Activated T-cell treated with anti-CD3 and anti-CD28 coated beads, Interleukin-2, amount 50 U/mL, for 1 hour (primary cell): Measurements from ENCODE around the gene SLC27A3.

Experiments
- DNase-seq: peaks from one replicate; pipeline ENCODE4 v3.0.0-alpha.2; 2020

Gene SLC27A3

GRCh38 chr1:153774780-153775457 is at the start of gene SLC27A3:
Gene SLC27A3, plus strand, starts transcription at chr1:153775407. Its CDS starts 91 bp downstream, at chr1:153775498.
- DNase-seq = no peak

DNA sequence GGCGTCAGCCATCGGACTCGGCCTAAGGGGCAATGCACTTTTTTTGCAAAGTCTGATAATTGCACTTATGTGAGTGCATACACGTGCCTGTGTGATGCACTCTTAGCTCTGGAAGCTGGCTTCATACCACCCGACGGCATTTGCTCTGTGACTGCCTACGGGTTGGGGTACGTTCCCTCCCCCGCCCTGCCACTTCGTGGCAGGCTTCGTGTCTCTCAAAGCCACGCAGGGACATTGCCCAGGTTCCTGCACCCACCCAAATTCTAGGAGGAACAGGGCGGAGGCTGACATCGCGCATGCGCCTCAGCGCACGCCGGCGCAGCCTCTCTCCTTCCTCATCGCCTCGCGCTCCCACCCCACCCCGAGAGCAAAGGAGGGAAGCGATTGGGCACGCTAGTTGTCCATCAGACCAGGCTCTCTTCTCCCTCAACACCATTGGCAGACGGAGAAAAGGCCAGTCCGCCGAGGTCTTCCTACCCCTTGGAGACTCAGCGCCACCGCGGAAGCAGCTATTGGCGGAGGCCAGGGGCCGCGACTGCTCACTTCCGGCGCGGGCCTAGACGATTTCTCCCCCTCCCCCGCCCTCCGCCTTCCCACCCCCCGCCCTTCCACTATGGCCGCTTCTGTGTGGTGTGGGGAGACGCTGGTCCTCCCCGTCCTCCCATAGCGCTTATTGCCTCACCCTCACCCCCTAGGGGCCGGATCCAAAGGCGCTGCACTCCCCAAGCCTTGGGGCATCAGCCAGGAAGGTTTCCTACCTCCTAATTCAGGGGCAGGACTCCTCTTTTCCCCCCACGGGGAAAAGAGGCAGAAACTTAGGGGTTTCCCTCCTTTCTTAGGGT is 47.5 kb upstream of the SLC27A3 start, which contains the start of gene INTS3:
INTS3 (plus strand) TSS at position 588 of the 842 bp plus-strand sequence. CDS start 585 bp downstream, outside the sequence.
- DNase-seq = peak; percentile 96

- DNase-seq = no peak
These were observed 46.7 kb upstream of the SLC27A3 start for GRCh38 chr1:153728305-153729066.

DNA sequence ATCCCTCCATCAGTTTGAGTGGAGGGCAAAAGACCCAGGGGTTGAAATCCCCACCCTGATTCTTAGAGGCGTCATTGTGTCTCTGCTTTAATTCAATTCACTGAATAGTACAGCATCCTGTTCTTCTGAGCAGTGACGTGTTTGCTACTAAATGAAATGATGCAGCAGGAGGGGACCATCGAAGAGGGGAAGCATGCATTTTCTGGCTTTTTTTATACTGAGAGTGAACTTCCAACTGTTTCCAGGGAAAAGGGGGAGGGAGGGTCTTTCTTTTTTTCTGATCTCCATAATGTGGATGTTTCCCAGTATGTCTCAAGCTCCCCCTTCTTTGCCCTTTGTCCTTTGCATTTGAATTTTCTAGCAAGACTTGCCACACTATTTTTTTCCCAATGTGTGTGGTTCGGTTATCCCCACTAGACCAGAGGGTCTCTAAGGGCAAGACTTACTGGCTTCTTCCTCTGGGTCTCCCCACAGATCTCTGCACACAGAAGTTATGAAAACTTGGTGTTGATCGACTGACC is 44.7 kb upstream of the SLC27A3 start:
- DNase-seq = no peak

DNA sequence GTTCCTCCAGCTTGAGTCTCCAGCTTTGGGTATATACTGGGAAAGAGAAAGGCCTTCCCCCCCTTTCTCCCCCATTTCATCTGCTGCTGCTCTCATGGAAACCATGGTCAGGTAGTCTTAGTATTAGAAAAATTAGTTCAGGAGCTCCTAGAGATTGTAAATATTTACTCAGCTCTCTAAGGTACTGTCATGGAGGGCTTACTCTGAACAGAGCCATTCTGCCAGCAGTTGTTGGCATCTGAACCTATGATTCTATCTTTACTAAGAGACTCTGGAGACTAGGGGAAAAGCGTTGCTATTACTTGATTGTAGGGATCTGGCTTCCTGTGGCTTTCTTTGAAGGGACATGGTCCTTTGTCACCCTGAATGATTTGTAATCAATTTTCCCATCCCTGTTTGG is 41.2 kb upstream of the SLC27A3 start:
- DNase-seq = no peak

GRCh38 chr1:153734396-153735089 is 40.7 kb upstream of the SLC27A3 start:
- no peak for DNase-seq

GRCh38 chr1:153735090-153735420 is 40.2 kb upstream of the SLC27A3 start:
- no peak for DNase-seq

DNA sequence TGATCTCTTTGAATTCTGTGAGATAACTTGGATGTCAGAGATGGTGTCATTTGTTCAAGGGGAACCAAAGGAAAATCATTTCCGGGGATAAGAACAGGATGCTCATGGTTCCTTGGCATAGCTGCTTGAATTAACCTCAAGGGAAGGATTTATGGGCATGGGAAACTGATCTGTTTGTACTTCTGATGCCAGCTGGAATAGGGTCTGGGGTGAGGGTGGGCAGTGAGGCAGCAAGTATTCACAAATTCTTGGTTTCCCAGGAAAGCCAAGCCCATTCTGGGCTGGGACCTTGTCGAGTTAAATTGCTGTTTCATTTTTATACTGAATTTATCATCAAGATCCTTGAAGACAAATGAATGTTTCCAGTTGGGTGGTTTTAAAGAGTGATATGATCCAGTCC is 33.2 kb upstream of the SLC27A3 start:
- no peak for DNase-seq

- no peak for DNase-seq
These were observed 32.6 kb upstream of the SLC27A3 start for GRCh38 chr1:153742411-153743142.

DNA sequence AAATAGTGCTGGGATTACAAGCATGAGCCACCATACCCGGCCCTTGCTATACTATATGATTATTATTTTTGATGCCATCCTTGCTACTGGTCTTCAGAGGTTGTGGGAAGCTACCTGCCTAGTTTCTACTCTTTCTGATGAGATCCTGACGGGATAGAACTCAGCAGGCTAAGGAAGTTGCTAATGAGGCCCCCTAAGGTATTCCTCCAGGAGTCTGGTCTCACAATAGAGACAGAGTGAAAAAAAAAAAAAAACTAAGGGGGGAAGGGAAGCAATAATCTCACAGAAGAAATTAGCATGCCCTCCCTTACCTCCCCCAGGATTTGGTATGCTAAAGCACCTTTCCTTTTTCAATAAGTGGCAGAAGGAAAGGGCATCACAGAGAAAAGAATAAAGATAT is 29.8 kb upstream of the SLC27A3 start:
- no peak for DNase-seq

GRCh38 chr1:153746174-153746573 is 29.0 kb upstream of the SLC27A3 start:
- DNase-seq = no peak

DNA sequence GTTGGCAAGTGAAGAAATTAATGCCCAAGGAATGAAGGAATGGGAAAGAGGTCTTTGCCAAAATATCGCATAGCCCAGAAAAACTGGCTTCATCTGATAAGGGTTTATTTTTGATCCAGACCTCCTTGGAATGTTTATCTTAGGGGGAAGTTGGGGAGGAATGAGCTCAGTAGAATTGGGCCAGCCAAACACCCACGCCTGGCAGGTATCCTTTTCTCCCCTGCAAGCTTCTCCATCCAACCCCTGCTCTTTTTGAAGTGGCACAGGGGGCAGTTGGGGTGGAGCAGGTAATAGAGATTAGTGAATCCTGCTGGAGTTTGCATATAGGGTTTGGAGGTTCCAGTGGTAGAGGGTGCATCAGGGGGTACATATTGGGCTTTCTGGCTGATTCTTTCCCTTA is 26.3 kb upstream of the SLC27A3 start:
- DNase-seq = no peak

DNA sequence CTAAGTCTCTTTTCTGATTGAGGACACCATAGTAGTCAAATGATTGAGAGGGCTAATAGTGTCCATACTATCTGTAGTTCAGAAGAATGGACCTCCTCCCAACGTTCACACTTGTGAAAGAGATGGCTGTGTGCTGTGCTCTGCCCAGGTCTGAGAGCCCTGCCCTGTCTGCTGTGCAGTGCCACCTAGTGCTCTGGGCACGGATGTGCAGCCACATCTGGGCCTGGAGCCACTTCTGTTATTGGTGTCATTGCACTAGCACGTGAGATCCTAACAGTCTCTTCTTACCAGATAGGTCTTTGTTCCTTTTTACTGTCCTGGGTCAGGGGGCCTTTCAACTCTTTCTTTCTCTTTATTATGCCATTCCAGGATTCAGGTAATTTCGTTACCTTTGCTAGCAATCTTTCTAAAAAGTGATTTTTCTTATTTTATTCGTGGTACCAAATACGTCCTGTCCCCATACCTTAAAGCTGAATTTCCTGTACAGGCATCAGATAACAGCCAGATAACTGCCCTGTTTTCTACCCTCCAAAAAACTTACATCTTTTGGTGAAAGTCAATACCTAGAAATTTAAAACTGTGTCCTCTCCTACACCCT is 25.7 kb upstream of the SLC27A3 start:
- peak; percentile 81 for DNase-seq

GRCh38 chr1:153750026-153750995 is 24.9 kb upstream of the SLC27A3 start:
- DNase-seq = no peak

GRCh38 chr1:153752072-153752471 is 23.1 kb upstream of the SLC27A3 start:
- no peak for DNase-seq

- DNase-seq = no peak
These were observed 22.5 kb upstream of the SLC27A3 start for GRCh38 chr1:153752571-153753195.

DNA sequence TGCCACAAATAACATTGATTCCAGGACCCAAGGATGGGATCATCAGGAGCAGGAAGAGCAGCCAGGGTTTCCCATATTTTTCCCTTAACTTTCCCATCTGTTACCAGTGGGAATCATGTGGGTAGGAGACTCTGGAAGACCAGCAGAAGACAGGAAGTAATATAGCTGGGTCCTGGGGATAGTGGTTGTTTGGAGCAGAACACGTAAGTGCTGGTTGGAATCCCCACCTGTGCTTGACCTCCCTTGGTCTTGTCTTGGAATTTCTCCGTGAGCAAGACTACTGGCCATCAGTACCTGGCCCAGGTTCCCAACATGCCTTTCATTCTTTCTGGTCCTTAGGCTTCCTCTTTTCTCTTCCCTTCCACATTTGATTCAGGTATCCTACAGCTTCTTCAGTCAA is 20.9 kb upstream of the SLC27A3 start:
- DNase-seq = no peak

- DNase-seq = no peak
These were observed 14.8 kb upstream of the SLC27A3 start for GRCh38 chr1:153760440-153760839.

DNA sequence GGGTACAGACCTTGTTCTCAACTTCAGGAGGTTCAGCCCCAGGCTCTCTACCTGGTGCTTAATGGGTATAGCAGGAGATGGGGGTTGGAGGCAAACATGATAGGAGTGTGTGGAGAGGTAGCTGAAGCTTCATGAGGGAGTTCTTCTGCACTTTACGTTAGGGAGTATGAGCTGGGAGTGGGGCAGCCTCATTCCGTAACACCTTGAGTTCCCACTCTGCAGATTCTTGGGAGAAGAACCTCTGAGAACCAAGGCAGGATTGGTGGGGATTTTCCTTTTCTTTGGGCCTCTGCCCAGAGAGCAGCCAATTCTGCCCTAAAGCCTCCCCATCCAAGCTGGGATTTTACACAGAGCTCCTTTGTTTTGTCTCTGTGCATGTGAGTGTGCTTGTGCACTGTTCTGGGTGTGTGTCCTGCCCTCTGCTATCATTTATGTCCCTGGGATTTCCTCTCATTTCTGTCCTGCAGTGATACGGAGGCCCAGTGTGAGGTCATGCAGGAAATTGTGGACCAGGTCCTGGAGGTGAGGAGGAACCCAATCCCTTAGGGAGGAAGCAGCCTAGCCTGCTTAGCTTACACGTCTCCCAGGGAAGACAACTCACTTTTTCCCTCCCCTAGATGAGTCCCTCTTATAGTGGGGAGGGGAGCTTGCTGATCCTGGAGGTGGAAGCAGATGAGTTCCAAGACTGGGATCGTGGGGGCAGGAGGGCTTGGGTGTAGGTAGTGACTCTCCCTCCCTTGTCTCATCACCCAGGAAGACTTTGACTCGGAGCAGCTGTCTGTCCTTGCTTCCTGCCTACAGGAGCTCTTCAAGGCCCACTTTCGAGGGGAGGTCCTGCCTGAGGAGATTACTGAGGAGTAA is 11.6 kb upstream of the SLC27A3 start:
- no peak for DNase-seq
